Ishikawa (cell line): Measurements from ENCODE around the gene TMEM132D.

ENCODE experiments used
- CEBPB ChIP-seq: IDR thresholded peaks from 2 replicates; pipeline ENCODE4 v1.6.1; 2012
- CREB1 ChIP-seq: IDR thresholded peaks from 2 replicates; pipeline ENCODE4 v1.6.1; 2012; ENCODE audit warnings: low read depth
- EP300 ChIP-seq: IDR thresholded peaks from 2 replicates; pipeline ENCODE4 v1.6.1; 2012; ENCODE audit warnings: borderline replicate concordance
- FOXM1 ChIP-seq: IDR thresholded peaks from 2 replicates; pipeline ENCODE4 v1.6.1; 2012; ENCODE audit warnings: low read depth, borderline replicate concordance
- MAX ChIP-seq: IDR thresholded peaks from 2 replicates; pipeline ENCODE4 v1.6.1; 2012
- RAD21 ChIP-seq: IDR thresholded peaks from 2 replicates; pipeline ENCODE4 v1.6.1; 2012; ENCODE audit warnings: low read depth
- TCF12 ChIP-seq: IDR thresholded peaks from 2 replicates; pipeline ENCODE4 v1.6.1; 2012; ENCODE audit warnings: low read depth
- TEAD4 ChIP-seq: IDR thresholded peaks from 2 replicates; pipeline ENCODE4 v1.6.1; 2012
- YY1 ChIP-seq: IDR thresholded peaks from 2 replicates; pipeline ENCODE4 v1.6.1; 2012; ENCODE audit warnings: low read depth
- ZBTB7A ChIP-seq: IDR thresholded peaks from 2 replicates; pipeline ENCODE4 v1.6.1; 2012; ENCODE audit warnings: low read depth
- TF ChIP-seq, protein P1 (sequence below): IDR thresholded peaks from 2 replicates; pipeline ENCODE4 v1.6.1; 2012; ENCODE audit warnings: low read depth, mild to moderate bottlenecking

GRCh38 chr12:129459886-129460285 is 443.9 kb downstream of the TMEM132D start:
- TF ChIP-seq TEAD4 = no peak
- no peak for TF ChIP-seq ZBTB7A
- no peak for TF ChIP-seq EP300
- TF ChIP-seq MAX = no peak
- no peak for TF ChIP-seq CREB1
- TF ChIP-seq, protein P1, sequence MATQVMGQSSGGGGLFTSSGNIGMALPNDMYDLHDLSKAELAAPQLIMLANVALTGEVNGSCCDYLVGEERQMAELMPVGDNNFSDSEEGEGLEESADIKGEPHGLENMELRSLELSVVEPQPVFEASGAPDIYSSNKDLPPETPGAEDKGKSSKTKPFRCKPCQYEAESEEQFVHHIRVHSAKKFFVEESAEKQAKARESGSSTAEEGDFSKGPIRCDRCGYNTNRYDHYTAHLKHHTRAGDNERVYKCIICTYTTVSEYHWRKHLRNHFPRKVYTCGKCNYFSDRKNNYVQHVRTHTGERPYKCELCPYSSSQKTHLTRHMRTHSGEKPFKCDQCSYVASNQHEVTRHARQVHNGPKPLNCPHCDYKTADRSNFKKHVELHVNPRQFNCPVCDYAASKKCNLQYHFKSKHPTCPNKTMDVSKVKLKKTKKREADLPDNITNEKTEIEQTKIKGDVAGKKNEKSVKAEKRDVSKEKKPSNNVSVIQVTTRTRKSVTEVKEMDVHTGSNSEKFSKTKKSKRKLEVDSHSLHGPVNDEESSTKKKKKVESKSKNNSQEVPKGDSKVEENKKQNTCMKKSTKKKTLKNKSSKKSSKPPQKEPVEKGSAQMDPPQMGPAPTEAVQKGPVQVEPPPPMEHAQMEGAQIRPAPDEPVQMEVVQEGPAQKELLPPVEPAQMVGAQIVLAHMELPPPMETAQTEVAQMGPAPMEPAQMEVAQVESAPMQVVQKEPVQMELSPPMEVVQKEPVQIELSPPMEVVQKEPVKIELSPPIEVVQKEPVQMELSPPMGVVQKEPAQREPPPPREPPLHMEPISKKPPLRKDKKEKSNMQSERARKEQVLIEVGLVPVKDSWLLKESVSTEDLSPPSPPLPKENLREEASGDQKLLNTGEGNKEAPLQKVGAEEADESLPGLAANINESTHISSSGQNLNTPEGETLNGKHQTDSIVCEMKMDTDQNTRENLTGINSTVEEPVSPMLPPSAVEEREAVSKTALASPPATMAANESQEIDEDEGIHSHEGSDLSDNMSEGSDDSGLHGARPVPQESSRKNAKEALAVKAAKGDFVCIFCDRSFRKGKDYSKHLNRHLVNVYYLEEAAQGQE = no peak
- TF ChIP-seq YY1 = no peak
- no peak for TF ChIP-seq CEBPB
- no peak for TF ChIP-seq RAD21
- TF ChIP-seq FOXM1 = no peak
- no peak for TF ChIP-seq TCF12
